ENCODE data around the gene ELF5. TPM values are rescaled to one million over a fixed set of nuclear protein-coding genes. Genes with fewer than 3 reads are reported as not detected.
A peak's percentile ranks its signal among the peaks of the same experiment; 100 is the strongest.

The ELF5 gene
- polyA plus RNA-seq, 1 donor = not detected

DNA sequence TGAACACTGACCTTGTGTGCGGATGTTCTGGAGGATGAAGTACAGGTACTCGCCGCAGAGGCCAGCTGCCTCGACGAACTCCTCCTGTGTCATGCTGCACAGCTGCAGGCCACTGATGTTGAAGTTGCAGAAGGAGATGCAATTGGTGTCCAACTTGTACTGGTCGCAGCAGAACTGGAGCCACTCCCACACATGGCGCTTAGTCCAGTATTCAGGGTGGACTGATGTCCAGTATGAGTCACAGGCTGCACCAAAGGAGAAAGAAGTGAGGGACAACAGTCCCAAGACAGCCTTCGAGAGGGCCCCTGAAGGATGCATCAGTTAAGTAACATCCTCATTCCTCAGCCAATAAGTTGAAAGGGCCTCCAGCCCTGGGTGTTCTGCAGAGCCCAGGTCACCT lies 20.1 kb downstream of the ELF5 start:
- DNase-seq (ENCODE audit: low read depth) = no peak

DNA sequence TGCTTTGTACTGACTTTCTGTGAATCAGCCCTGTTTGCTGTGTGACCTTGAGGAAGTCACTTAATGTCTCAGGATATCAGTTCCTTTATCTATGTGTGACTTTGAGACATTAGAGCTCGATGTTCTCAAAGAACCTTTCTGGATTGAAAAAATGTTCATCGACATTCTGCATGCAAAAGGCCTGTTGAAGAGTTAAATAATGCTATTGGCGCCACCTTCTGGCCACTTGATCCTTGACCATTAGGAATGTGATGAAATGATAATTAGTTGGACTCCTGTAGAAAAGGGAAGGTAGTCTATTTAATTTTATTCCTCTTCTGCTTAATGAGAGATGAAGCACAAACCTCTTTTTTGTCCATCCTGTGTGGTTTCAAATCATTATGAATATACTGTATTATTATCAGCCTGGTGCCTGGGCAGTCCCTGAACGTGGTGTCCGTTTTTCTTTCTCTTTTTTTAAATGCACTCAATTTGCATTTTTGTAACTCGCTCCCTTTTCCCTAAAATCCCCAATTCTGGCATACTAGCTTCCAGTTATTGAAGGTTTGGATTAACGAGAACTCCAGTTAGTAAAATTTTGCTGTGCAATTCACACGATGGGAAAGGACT lies 20.7 kb downstream of the ELF5 start:
- DNase-seq (ENCODE audit: low read depth) = peak; percentile 22

DNA sequence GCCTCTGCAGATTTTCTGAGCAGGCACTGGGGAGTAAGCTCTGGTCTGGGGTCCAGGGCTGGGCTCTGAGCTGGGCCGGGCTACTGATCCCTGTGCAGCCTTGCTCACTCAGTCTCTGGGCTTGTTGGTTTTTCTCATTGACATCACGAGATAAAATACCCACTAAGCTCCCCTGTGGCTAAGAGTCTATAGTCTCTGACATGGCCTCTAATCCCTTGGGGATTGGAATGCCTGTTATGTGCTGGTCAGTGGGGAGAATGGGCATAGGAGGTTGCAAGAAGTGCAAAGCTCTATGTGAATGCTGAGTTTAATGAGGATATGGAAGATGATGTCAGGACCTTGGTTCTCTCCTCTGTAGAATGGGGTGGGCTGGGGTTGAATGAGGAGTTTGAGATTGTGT lies 23.3 kb downstream of the ELF5 start:
- DNase-seq (ENCODE audit: low read depth) = no peak

DNA sequence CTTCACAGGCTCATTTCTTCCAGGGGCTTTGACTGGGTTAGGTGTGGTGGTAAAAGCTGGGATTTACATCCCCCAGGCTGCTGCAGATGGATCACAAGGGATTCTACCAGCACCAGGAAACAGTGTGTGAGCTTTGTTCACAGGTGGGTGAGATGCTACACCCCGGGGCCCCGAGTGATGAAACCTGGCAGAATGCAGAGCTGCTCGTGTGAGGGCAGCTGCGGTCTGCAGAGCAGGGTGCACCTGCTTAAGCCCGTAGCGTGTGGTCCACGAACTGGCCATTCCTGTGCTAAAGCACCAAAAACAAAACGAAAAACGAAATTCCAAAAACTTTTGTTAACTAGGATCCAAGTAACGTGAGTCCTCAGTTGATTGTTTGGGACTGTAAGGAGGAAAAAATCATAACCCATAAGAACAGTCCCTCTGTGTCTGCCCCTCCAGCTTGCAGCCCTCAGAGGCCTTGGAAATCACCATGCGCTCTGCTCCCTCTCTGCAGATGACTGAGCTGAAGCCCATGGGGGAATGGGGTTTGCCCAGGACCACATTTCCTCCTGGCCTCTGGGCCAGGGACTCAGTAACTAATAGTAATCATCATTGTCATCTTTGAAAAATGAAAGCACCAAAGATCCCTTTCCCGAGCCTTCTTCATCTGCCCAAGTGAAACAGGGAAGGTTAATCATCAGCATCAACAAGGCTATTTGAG lies 24.6 kb downstream of the ELF5 start:
- no peak for DNase-seq (ENCODE audit: low read depth)

DNA sequence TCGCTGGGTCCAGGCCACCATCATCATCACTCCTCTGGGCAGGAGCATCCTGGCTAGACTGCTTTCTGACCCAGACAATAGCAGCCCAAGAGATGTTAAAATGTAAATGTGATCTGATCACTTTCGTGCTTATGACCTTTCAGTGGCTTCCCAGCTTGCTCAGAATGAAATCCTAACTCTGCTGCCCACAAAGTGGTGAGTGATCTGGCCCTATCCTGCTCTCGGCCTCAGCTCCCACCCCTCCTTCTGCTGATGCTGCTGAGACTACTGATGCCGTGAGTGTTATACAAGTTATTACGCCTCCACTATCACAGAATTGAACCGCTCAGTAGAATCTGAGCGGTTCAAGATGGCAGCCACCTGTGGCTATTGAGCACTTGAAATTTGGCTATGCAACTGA lies 26.2 kb downstream of the ELF5 start:
- DNase-seq (ENCODE audit: low read depth) = no peak

DNA sequence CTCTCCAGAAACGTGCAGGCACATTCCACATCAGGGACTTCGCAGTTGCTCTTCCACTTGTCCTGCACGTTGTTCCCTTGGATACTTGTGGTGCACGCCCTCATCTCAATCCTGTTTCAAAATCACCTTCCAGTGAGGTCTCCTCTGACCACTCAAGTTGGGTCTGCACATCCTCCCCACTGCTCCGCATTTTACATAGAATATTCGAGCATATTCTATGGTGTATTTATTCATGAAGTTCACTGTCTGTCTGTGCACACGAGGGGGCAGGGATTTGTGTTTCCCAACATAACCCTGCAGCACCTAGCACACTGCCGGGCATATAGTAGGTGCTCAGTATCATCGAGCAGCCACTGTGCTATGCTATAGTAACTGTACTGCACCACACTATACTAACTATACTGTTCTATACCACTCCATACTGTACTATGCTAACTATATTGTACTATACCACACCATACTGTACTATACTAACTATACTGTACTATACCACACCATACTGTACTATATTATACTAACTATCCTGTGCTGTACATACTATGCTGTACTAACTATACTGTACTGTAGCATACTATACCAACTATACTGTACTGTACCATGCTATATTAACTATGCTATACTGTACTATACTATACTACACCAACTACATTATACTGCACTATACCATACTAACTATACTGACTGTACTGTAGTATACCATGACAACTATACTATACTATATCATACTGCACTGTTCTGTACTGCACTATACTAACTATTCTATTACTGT lies 30.3 kb downstream of the ELF5 start:
- no peak for DNase-seq (ENCODE audit: low read depth)

DNA sequence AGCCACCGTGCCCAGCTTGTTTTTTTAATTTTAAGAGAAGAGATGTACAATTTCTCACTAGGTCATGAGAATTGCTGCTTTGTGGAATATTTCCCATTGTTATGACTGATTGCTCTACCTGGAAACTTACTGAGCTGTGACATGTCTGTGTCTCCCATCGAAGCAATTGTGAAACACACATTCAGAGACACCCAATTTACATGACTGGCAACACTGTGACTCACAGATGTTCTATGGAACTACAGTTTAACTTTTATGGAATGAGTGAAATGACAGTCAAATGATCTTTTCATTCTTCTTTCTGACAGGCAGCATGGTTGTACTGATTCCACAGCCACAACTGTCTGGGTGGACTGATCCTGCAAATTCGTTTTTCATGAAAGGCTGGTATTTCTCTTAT lies 32.3 kb downstream of the ELF5 start:
- no peak for DNase-seq (ENCODE audit: low read depth)

DNA sequence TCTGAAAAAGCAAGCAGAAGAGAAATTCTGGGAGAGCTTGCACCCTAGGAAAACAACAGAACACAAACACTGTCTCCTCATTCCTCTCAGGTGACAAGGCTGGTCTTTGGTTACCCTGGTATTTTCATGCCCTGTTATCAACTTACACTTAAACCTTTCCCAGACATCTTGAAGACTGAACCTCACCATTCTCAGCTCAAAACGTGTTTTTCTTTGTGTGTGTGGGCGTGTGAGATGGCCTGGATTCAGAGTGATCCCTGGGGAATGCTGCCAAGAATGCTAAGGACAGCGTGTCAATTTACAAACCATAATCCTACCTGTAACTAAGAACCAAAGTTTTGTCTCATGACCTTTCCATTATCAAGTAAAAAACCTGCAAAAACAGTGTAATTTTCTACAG lies 33.3 kb downstream of the ELF5 start:
- DNase-seq (ENCODE audit: low read depth) = no peak

DNA sequence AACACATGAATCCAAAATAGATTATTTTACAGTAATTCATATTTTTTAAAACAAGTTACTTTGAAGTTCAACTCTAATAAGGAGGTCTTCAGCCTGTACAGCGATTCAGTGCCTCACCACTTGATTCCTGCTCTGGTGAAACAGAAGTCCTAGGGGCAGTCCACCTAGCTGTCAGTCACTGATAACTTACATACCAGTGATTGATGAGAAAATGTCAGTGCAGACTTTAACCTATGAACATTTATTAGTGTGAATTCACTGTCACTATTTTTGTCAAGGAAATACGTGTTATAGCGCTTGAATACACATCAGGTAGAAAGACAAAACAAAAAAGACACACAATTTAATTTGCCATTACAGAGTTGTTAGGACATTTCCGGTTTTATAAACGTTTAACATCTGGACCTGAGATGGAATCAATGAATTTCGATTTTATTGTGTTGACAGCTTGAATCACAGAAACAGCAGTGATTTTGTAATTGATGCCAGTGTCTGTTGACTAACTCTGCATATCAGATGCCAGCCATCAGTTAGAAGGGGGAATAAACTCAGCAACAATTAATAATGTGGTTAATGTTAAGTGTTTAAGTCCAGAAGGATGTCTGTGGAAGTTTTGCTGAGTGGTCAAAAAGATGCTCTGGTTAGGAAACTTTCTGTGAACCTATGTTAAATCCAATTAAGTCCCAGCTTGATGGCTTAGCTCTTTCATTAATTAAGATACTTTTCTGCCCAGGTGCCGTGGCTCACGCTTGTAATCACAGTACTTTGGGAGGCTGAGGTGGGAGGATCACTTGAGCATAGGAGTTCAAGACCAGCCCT lies 34.5 kb downstream of the ELF5 start:
- DNase-seq (ENCODE audit: low read depth) = no peak

DNA sequence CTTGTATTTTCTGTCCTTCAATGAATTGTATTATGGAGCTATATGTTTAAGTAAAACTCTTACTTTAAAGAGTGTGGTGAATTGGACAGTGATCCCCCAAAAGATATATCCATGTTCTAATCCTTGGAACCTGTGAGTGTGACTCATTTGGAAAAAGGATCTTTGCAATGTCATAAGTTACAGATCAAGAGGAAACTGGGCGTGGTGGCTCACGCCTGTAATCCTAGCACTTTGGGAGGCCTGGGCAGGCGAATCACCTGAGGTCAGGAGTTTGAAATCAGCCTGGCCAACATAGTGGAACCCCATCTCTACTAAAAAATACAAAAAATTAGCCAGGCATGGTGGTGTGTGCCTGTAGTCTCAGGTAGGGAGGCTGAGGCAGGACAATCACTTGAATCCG lies 36.7 kb downstream of the ELF5 start:
- no peak for DNase-seq (ENCODE audit: low read depth)

DNA sequence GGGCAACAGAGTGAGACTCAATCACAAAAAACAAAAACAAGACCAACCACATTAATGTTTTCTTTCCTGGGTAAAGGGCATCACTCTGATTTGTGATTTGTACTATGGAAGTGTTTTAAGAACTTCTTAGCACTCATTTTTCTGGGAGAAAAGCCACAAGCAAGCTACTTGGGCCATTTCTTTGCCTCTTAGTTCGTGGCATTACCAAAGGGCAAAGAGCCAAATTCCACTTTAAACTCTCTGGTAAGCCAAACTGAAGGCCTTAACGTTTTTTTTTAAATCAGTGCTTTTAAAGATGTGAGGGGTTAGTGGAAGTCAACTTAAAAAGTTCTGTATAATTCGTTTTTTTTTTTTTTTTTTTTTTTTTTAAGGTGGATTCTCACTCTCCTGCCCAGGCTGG lies 37.9 kb downstream of the ELF5 start:
- no peak for DNase-seq (ENCODE audit: low read depth)

DNA sequence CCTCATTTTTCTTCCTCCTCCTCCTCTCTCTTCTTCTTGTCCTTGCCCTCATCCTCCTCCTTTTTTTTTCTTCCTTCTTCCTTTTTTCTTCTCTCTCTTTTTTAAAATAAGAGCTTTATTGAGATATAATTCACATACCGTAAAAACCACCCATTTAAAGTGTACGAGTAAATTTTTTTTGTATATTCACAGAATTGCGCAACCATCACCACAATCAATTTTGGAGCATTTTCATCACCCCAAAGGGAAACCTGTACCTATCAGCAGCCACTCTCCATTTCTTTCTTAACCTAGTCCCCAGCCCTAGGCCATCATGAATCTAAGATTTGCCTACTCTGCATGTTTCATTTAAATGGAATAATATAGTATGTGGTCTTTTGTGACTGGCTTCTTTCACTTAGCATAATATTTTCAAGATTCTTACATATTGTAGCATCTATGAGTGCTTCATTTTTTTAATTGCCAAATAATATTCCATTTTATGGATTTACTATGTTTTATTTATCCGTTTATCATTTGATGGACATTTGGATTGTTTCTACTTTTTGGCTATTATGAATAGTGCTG lies 39.9 kb downstream of the ELF5 start:
- DNase-seq (ENCODE audit: low read depth) = no peak

DNA sequence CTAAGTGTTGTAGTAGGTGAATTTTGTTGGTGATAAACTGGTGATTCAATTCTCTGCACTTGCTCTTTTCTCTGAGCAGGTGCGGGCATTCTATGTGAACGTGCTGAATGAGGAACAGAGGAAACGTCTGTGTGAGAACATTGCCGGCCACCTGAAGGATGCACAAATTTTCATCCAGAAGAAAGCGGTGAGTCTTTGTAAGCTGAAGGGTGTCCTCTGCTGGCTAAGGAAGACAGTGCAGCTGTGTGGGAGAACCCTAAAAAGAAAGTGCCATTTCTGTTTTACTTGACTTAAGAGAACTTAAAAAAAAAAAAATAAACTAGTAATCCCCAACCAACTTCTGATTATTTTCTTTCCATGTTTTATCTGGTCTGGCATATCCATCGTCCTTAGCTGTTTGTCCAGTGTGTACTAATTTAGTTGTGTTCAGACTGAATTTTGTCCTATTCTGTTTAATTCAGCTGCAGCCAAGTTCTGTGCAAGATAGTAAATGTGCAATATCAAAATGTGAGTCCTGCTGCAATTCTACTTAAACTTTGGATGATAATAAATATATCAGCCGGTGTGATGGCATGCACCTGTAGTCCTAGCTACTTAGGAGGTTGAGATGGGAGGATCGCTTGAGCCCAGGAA lies 45.3 kb downstream of the ELF5 start:
- DNase-seq (ENCODE audit: low read depth) = no peak

DNA sequence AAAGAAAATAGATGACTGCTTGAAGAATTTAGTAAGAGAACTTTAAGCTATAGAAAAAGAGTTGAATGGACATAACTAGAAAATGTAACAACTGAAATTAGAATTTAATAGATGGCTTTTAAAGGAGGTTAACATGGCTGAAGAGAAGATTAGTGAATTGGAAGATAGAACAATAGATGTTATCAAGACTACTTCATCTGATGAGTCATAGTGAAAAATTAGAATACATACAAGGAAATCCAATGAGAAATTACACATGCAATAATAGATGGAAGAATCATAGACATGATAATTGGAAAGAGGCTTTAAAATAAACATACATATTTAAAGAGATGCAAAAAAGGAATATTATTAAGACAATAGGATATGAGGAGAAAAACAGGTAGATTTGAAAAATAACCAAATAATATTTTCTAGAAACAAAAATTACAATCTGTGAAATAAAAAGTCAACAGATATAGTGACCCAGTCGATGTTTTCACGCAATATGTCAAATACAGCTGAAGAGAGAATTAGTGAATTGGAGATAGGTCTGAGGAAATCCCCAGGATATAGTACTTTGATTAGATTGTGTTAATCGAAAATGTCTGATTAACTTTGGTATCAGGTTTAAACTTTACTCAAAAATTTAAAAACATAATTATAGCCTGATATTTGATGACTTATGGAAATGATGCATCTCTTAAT lies 46.6 kb downstream of the ELF5 start:
- no peak for DNase-seq (ENCODE audit: low read depth)

DNA sequence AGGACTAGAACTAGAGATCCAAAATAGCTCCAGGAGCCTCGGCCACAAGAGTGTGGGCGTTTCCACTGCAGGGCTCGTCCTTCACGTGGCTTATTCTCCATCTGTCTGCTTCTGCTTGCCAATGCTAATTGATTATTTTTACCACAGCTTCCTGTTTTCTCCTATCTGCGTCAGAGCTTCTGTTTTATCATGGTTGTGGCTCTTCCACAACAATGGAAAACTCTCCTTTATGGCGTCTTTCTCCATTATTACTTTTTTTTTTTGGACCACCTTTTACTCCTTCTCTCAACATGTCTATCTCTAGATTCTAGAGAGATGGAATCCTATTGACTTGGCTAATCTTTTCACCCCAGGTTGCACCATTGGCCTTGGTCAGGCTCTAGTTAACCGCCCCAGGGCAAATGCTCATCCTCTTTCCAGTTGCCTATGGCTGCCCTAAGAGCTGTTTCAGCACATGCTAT lies 49.0 kb downstream of the ELF5 start:
- no peak for DNase-seq (ENCODE audit: low read depth)

DNA sequence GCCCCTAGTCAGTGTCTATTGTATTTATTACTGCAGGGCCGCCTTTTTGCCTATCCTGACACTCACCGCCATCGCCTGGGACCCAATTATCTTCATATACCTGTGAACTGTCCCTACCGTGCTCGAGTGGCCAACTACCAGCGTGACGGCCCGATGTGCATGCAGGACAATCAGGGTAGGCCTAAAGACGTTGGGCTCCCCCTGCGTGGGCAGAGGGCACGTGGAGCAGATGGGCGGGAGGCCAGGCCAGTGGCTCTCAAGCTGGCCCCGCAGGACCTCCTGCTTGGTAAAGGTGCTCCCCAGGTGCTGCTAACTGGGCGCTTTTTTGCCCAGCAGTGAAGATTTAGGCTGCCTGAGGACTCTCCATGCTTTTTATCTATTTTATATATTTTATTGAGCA lies 52.4 kb downstream of the ELF5 start:
- no peak for DNase-seq (ENCODE audit: low read depth)

DNA sequence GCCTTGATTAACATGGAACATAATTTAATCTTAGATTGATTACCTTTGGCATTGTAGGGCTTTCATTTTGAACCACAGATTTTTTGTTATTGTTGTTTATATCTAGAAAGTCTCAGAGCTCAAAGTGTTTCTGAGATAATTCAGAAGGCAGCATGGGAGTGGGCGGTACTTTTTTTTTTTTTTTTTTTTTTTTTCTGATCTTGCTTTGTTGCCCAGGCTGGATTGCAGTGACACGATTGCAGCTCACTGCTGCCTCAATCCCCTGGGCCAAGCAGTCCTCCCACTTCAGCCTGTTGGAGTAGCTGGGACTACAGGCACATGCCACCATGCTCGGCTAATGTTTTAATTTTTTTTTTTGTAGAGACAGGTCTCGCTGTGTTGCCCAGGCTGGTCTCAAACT lies 53.3 kb downstream of the ELF5 start:
- DNase-seq (ENCODE audit: low read depth) = no peak

DNA sequence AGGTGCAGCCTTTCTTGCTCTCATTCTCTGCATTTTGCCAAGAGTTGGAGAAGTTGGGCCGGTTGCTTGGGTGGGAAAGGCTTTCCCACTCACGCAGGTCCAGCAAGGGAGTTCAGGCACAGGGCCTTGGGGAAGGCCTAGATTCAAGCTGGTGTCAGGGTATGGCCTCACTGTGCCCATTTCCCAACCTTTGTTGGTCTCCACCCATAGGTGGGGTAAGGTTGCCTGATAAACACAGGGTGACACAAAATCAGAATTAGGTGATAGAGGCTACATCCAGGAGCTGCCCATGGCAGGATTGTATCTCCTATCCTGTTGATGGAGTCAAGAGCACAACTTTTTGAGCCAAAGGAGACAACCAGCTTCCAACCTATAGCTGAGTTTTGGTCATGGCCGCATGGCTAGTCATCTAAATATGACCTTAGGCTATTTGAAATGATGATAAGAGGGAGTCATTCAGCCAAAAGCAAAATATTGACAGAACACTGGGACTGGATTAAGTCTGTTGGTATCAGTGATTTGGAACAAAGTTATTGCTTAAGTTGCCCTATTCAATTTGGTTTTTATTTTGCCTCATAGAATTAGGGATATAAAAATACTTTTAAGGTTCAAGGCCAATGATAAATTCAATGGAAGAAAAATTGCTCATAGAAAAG lies 54.0 kb downstream of the ELF5 start:
- DNase-seq (ENCODE audit: low read depth) = no peak

DNA sequence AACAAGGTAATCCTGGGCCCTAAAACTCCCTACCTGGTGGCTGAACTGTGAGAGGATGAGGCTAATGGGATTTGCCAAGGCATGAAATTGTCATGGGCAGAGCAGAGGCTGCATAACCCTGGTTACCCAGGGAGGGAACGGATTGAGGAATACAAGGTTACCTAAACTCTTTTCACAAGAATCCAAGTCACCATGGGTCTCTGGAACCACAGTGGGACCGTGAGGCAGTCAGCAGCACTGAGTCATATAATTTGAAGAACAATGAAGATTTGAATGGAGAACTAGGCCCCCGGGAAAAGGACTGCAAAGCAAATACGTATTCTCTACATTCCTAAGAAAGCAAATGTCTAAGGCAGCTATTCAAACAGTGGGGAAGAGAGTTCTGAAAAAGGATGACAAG lies 55.1 kb downstream of the ELF5 start:
- no peak for DNase-seq (ENCODE audit: low read depth)

DNA sequence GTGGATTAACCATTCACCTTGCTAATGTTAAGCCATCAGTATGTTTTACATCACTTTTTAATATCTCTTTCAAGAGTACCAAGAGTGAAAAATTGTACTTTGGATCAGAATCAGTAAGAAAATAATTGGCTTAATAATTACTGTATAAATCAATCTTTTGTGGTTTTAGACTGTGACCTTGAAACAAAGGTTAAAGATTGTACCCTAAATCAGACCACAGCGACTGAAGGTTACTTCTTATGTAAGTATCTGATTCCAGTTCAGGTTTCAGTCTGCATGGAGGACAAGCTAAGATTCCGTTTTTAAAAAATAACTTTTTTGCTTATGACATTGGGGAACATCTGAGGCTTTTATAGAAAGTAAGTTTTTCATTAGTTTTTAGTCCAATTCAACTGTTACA lies 56.0 kb downstream of the ELF5 start:
- no peak for DNase-seq (ENCODE audit: low read depth)
